SK-N-SH treated with all-trans-retinoic acid at 6 μM for 48 hours (cell line): ENCODE data around the gene MAP4K4.

Source experiments
- ATAC-seq: fragments of 200-7000 bp; cut with Tn5 transposase; 3 replicates; pipeline ENCODE4 v1.9.1; 2020; ENCODE audit warnings: mild to moderate bottlenecking, moderate library complexity
- ARNTL ChIP-seq: fragments of 450-650 bp; formaldehyde crosslinking; IDR thresholded peaks from 2 replicates; pipeline ENCODE4 v1.5.0; 2020; ENCODE audit warnings: low read depth, mild to moderate bottlenecking, moderate library complexity, borderline replicate concordance
- BACH2 ChIP-seq: fragments of 250-450 bp; sonication (Bioruptor Pico); IDR thresholded peaks from 2 replicates; pipeline ENCODE4 v1.9.0; 2021; ENCODE audit warnings: mild to moderate bottlenecking, borderline replicate concordance
- CREB5 ChIP-seq: fragments of 250-450 bp; sonication (Bioruptor Pico); IDR thresholded peaks from 2 replicates; pipeline ENCODE4 v1.5.1; 2020; ENCODE audit warnings: low read depth, mild to moderate bottlenecking, moderate library complexity
- CSDC2 ChIP-seq: fragments of 250-450 bp; sonication (Bioruptor Pico); IDR thresholded peaks from 2 replicates; pipeline ENCODE4 v1.5.0; 2020; ENCODE audit warnings: mild to moderate bottlenecking, moderate library complexity
- CSRNP3 ChIP-seq: fragments of 250-450 bp; sonication (Bioruptor Pico); IDR thresholded peaks from 2 replicates; pipeline ENCODE4 v1.5.1; 2021; ENCODE audit warnings: mild to moderate bottlenecking, moderate library complexity
- ESRRG ChIP-seq: fragments of 250-450 bp; sonication (Bioruptor Pico); IDR thresholded peaks from 2 replicates; pipeline ENCODE4 v1.6.1; 2021; ENCODE audit warnings: mild to moderate bottlenecking
- GLIS3 ChIP-seq: fragments of 250-450 bp; sonication (Bioruptor Pico); IDR thresholded peaks from 2 replicates; pipeline ENCODE4 v1.5.0; 2020; ENCODE audit warnings: mild to moderate bottlenecking, moderate library complexity
- ISL1 ChIP-seq: fragments of 250-450 bp; sonication (Bioruptor Pico); IDR thresholded peaks from 2 replicates; pipeline ENCODE4 v2.1.2; 2022; ENCODE audit warnings: mild to moderate bottlenecking, moderate library complexity
- OSR1 ChIP-seq: fragments of 250-450 bp; sonication (Bioruptor Pico); IDR thresholded peaks from 2 replicates; pipeline ENCODE4 v1.8.0; 2022; ENCODE audit warnings: moderate library complexity, mild to moderate bottlenecking, inconsistent platforms
- PATZ1 ChIP-seq: fragments of 250-450 bp; sonication (Bioruptor Pico); IDR thresholded peaks from 2 replicates; pipeline ENCODE4 v1.8.0; 2020; ENCODE audit warnings: mild to moderate bottlenecking, moderate library complexity, borderline replicate concordance
- POU6F1 ChIP-seq: fragments of 250-450 bp; sonication (Bioruptor Pico); IDR thresholded peaks from 2 replicates; pipeline ENCODE4 v1.8.0; 2021; ENCODE audit warnings: low read depth, mild to moderate bottlenecking, moderate library complexity, borderline replicate concordance
- TCF4 ChIP-seq: fragments of 250-450 bp; sonication (Bioruptor Pico); IDR thresholded peaks from 2 replicates; pipeline ENCODE4 v1.8.0; 2021; ENCODE audit warnings: mild to moderate bottlenecking, moderate library complexity, borderline replicate concordance
- TOX ChIP-seq: fragments of 250-450 bp; sonication (Bioruptor Pico); IDR thresholded peaks from 2 replicates; pipeline ENCODE4 v1.8.0; 2021; ENCODE audit warnings: mild to moderate bottlenecking, moderate library complexity, borderline replicate concordance
- TSHZ2 ChIP-seq: fragments of 250-450 bp; sonication (Bioruptor Pico); IDR thresholded peaks from 2 replicates; pipeline ENCODE4 v1.5.0; 2020; ENCODE audit warnings: mild to moderate bottlenecking, moderate library complexity
- ZC3H10 ChIP-seq: fragments of 250-450 bp; sonication (Bioruptor Pico); IDR thresholded peaks from 2 replicates; pipeline ENCODE4 v1.5.1; 2021; ENCODE audit warnings: mild to moderate bottlenecking, moderate library complexity
- ZFP3 ChIP-seq: fragments of 250-450 bp; sonication (Bioruptor Pico); IDR thresholded peaks from 2 replicates; pipeline ENCODE4 v1.5.0; 2020; ENCODE audit warnings: mild to moderate bottlenecking, moderate library complexity
- ZFP30 ChIP-seq: fragments of 450-650 bp; formaldehyde crosslinking; IDR thresholded peaks from 2 replicates; pipeline ENCODE4 v1.5.0; 2022; ENCODE audit warnings: mild to moderate bottlenecking, moderate library complexity
- ZNF565 ChIP-seq: fragments of 450-650 bp; formaldehyde crosslinking; conservative IDR thresholded peaks from 2 replicates; pipeline ENCODE4 v1.5.0; 2020; ENCODE audit warnings: low read depth, mild to moderate bottlenecking, moderate library complexity
- ZNF70 ChIP-seq: fragments of 450-650 bp; formaldehyde crosslinking; IDR thresholded peaks from 2 replicates; pipeline ENCODE4 v1.5.0; 2020; ENCODE audit warnings: mild to moderate bottlenecking, moderate library complexity
- ZNF8 ChIP-seq: fragments of 450-650 bp; formaldehyde crosslinking; IDR thresholded peaks from 2 replicates; pipeline ENCODE4 v1.5.0; 2020; ENCODE audit warnings: mild to moderate bottlenecking, moderate library complexity

MAP4K4 gene

GRCh38 chr2:101815739-101816391 is 118.4 kb downstream of the MAP4K4 start:
- peak; percentile 47 for ATAC-seq
- TF ChIP-seq ISL1 (0 out of 2 replicates have a peak, but pooled peaks have one; percentile 26), CSRNP3 (CRISPR knock-in tag) (no peak), POU6F1 (CRISPR knock-in tag) (no peak)

GRCh38 chr2:101816598-101816997 is 119.1 kb downstream of the MAP4K4 start:
- no peak for ATAC-seq
- TF ChIP-seq OSR1 (CRISPR knock-in tag) (no peak), ZFP30 (no peak), TCF4 (no peak), GLIS3 (CRISPR knock-in tag) (no peak), PATZ1 (CRISPR knock-in tag) (no peak), TOX (CRISPR knock-in tag) (no peak), BACH2 (CRISPR knock-in tag) (no peak), CSRNP3 (CRISPR knock-in tag) (no peak), ISL1 (no peak), ZC3H10 (CRISPR knock-in tag) (no peak), CSDC2 (no peak), ARNTL (CRISPR knock-in tag) (no peak), ZNF565 (CRISPR knock-in tag) (no peak), ZNF70 (CRISPR knock-in tag) (no peak), ZNF8 (no peak), POU6F1 (CRISPR knock-in tag) (no peak), ZFP3 (CRISPR knock-in tag) (no peak), TSHZ2 (CRISPR knock-in tag) (no peak), CREB5 (no peak), ESRRG (CRISPR knock-in tag) (no peak)
